ENCODE results near the gene ZNF638. TPM values are rescaled to one million over a fixed set of nuclear protein-coding genes. Genes with fewer than 3 reads are reported as not detected.
A peak's percentile ranks its signal among the peaks of the same experiment; 100 is the strongest.

The ZNF638 gene
- polyA plus RNA-seq, 1 of the 3 experiments (the other 2 are of a cell fraction): 28.1 TPM

DNA sequence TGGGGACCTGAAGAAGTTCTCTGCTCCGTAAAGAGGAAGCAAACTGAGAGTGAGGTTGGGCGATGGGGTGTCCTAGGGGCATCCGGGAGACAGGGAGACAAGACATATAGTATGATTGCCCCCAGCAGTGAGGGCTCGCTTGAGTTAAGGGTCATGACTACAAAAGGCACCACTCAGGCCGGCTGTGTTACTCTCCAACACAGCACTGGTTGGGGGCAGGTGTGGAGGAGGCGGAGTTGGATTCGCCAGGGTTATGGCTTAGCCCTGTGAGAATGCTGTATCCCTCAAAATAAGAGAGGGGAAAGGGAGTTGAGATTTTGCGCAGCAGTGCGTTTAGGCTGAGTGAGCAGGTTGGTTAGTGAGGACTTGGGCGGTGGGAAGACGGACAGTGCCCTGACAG is 133.8 kb downstream of the ZNF638 start:
- Histone ChIP-seq H3K9me3 (no peaks in the 10 kb centered on the region), H3K4me2 (no peak overlapping the region), H3F3A (replicated peaks; ENCODE audit: insufficient read depth) (no peaks in the 10 kb centered on the region), H3K9ac (no peak overlapping the region), H4K20me1 (ENCODE audit: insufficient read depth) (no peaks in the 10 kb centered on the region), H3K27me3 (ENCODE audit: insufficient read depth) (peaks cover 48% of the 10 kb centered on the region), H2AFZ (ENCODE audit: low read depth) (no peak overlapping the region), H3K79me2 (ENCODE audit: insufficient read depth) (no peaks in the 10 kb centered on the region), H3K4me1 (ENCODE audit: control insufficient read depth in 1 of 2, insufficient read depth in 2 of 2, low read depth in 1 of 2, low read length in 1 of 2) (peaks cover 0 to 6% of the 10 kb centered on the region in 2 experiments; a peak in 1 of 4 replicates), H3K27ac (ENCODE audit: low read depth in 2 of 2, low read length in 1 of 2) (no peak overlapping the region), H3K4me3 (ENCODE audit: low read depth in 2 of 2, low read length in 1 of 2) (no peak overlapping the region), H3K9me2 (no peaks in the 10 kb centered on the region), H3K36me3 (replicated peaks in 1 of 2; ENCODE audit: control insufficient read depth in 1 of 2, insufficient read depth in 2 of 2, low read length in 1 of 2) (no peaks in the 10 kb centered on the region)
- TF ChIP-seq GATA2 (CRISPR knock-in tag; IDR thresholded peaks at IDR 0.05) (no peak), JUND (IDR thresholded peaks at IDR 0.05) (no peak), TCF12 (IDR thresholded peaks at IDR 0.05) (no peak), ZBTB33 (IDR thresholded peaks at IDR 0.05; ENCODE audit: borderline replicate concordance, low read depth) (no peak), GABPA (IDR thresholded peaks at IDR 0.05; ENCODE audit: low read depth) (no peak), RXRA (IDR thresholded peaks at IDR 0.05; ENCODE audit: borderline replicate concordance, low read depth) (no peak), FOXM1 (IDR thresholded peaks at IDR 0.05; ENCODE audit: low read depth) (no peak), CTCF (IDR thresholded peaks at IDR 0.05) (no peak), RCOR1 (IDR thresholded peaks at IDR 0.05; ENCODE audit: low read length) (no peak)
- ChIA-PET POLR2A (no interaction called here), CTCF (interaction anchor here (2.7 kb wide), 1 partner anchor 45 kb away, joined by 15 read pairs; no protein-coding TSS in a partner anchor)
- WGBS (ENCODE audit: low lambda C conversion rate): 48% methylated on average over 11 of the region's 11 CpGs
- no peak for DNase-seq

- CTCF ChIA-PET: interaction anchor here (0.8 to 2.8 kb wide), 6 partner anchors 10 to 166 kb away, joined by 3 to 15 read pairs (median 3); no protein-coding TSS in a partner anchor
- WGBS (ENCODE audit: low lambda C conversion rate): 26% methylated on average over 20 of the region's 23 CpGs
- H3K27ac ChIP-seq (ENCODE audit: low read depth in 2 of 2, low read length in 1 of 2): no peak overlapping the region
These were observed 134.3 kb downstream of the ZNF638 start for GRCh38 chr2:71465961-71466300.

More at GRCh38 chr2:71465961-71466300, 134.3 kb downstream of the ZNF638 start:
- Histone ChIP-seq H3K9me2 (no peaks in the 10 kb centered on the region), H3K36me3 (replicated peaks in 1 of 2; ENCODE audit: control insufficient read depth in 1 of 2, insufficient read depth in 2 of 2, low read length in 1 of 2) (no peaks in the 10 kb centered on the region), H3K27me3 (ENCODE audit: insufficient read depth) (peaks cover 48% of the 10 kb centered on the region), H3K4me3 (ENCODE audit: low read depth in 2 of 2, low read length in 1 of 2) (peak overlapping the region; percentile 57 to 73), H3F3A (replicated peaks; ENCODE audit: insufficient read depth) (no peaks in the 10 kb centered on the region), H3K4me1 (ENCODE audit: control insufficient read depth in 1 of 2, insufficient read depth in 2 of 2, low read depth in 1 of 2, low read length in 1 of 2) (peaks cover 0 to 3% of the 10 kb centered on the region in 2 experiments; a peak in 1 of 4 replicates), H2AFZ (ENCODE audit: low read depth) (no peak overlapping the region), H3K4me2 (peak overlapping the region; percentile 99), H3K79me2 (ENCODE audit: insufficient read depth) (no peaks in the 10 kb centered on the region), H3K9me3 (no peaks in the 10 kb centered on the region), H4K20me1 (ENCODE audit: insufficient read depth) (no peaks in the 10 kb centered on the region), H3K9ac (no peak overlapping the region)
- peak; percentile 53 for DNase-seq
- POLR2A ChIA-PET: interaction anchor here (0.8 kb wide), 1 partner anchor 8 kb away, joined by 3 read pairs; no protein-coding TSS in a partner anchor
- TF ChIP-seq RFX5 (IDR thresholded peaks at IDR 0.05; ENCODE audit: low read length): no peak
- TF ChIP-seq GABPA (IDR thresholded peaks at IDR 0.05; ENCODE audit: low read depth): no peak
